ENCODE results near the gene PDLIM5.

- no peak for TF ChIP-seq KDM1A (IDR thresholded peaks at IDR 0.05; ENCODE audit: borderline replicate concordance, low read length)
- TF ChIP-seq CTCF (IDR thresholded peaks at IDR 0.05; ENCODE audit: control extremely low read depth in 1 of 3, insufficient read depth in 1 of 3, low read depth in 1 of 3, low read length in 3 of 3), result no peak
- TF ChIP-seq POLR2A (IDR thresholded peaks at IDR 0.05; ENCODE audit: control extremely low read depth in 1 of 2, low read depth in 2 of 2, low read length in 2 of 2), result no peak
- TF ChIP-seq CEBPB (IDR thresholded peaks at IDR 0.05; ENCODE audit: low read depth, low read length), result no peak
These were observed 32.2 kb downstream of the PDLIM5 start for GRCh38 chr4:94483895-94484294.

Data from H1 (cell line).